Neural cell (in vitro differentiated cells): ENCODE results near the gene RAB40C. TPM values are rescaled to one million over a fixed set of nuclear protein-coding genes. Genes with fewer than 3 reads are reported as not detected.
A peak's percentile ranks its signal among the peaks of the same experiment; 100 is the strongest.

Source experiments
- H2AFZ ChIP-seq: fragments of 200-600, 300-800 bp; sonication (generic), shearing (Covaris generic); 2 replicates; pipeline ENCODE4 v1.6.0; 2014; ENCODE audit warnings: low read depth, mild to moderate bottlenecking, antibody characterized with exemption, low read length, moderate library complexity
- H3F3A ChIP-seq: fragments of 200-600 bp; shearing (Covaris generic); 2 replicates; pipeline ENCODE4 v1.6.1; 2016; ENCODE audit warnings: mild to moderate bottlenecking, moderate library complexity, mixed read lengths, antibody characterized with exemption, low read length; ENCODE audit not compliant: insufficient read depth, poor library complexity, severe bottlenecking
- H3K27ac ChIP-seq: fragments of 200-600, 300-800 bp; sonication (generic), shearing (Covaris generic); 2 replicates; pipeline ENCODE4 v1.5.1; 2014; ENCODE audit warnings: mild to moderate bottlenecking, low read length, moderate library complexity
- H3K27me3 ChIP-seq: fragments of 300-800, 200-600 bp; sonication (generic), shearing (Covaris generic); 2 replicates; pipeline ENCODE4 v1.6.0; 2014; ENCODE audit warnings: mild to moderate bottlenecking, low read depth, low read length, moderate library complexity; ENCODE audit not compliant: insufficient read depth
- H3K36me3 ChIP-seq: fragments of 300-800, 200-600 bp; sonication (generic), shearing (Covaris generic); 2 replicates; pipeline ENCODE4 v1.5.1; 2014; ENCODE audit warnings: mild to moderate bottlenecking, antibody characterized with exemption, low read length, moderate library complexity; ENCODE audit not compliant: insufficient read depth
- H3K4me2 ChIP-seq: fragments of 300-800, 200-600 bp; sonication (generic), shearing (Covaris generic); 2 replicates; pipeline ENCODE4 v1.6.0; 2014; ENCODE audit warnings: mild to moderate bottlenecking, low read length
- H3K4me3 ChIP-seq: fragments of 300-800, 200-600 bp; sonication (generic), shearing (Covaris generic); 2 replicates; pipeline ENCODE4 v1.5.1; 2014; ENCODE audit warnings: mild to moderate bottlenecking, low read length, moderate library complexity
- H3K79me2 ChIP-seq: fragments of 200-600 bp; shearing (Covaris generic); replicated peaks from 2 replicates; pipeline ENCODE4 v1.6.0; 2014; ENCODE audit warnings: mild to moderate bottlenecking, low read length, moderate library complexity; ENCODE audit not compliant: insufficient read depth
- H3K9ac ChIP-seq: fragments of 300-800, 200-600 bp; sonication (generic), shearing (Covaris generic); 2 replicates; pipeline ENCODE4 v1.6.1; 2016; ENCODE audit warnings: mild to moderate bottlenecking, low read length, mixed read lengths
- H3K9me2 ChIP-seq: fragments of 200-600 bp; shearing (Covaris generic); 2 replicates; pipeline ENCODE4 v1.6.1; 2016; ENCODE audit warnings: mild to moderate bottlenecking, low read length, mixed read lengths; ENCODE audit not compliant: insufficient read depth
- H3K9me3 ChIP-seq: fragments of 200-600, 300-800 bp; sonication (generic), shearing (Covaris generic); 2 replicates; pipeline ENCODE4 v1.6.1; 2016; ENCODE audit warnings: mild to moderate bottlenecking, mixed run types, low read length, moderate library complexity, mixed read lengths
- H4K20me1 ChIP-seq: fragments of 200-600 bp; shearing (Covaris generic); 2 replicates; pipeline ENCODE4 v1.6.1; 2016; ENCODE audit warnings: mild to moderate bottlenecking, mixed run types; ENCODE audit not compliant: insufficient read depth
- EP300 ChIP-seq: fragments of 450-650 bp; conservative IDR thresholded peaks from 2 replicates; pipeline ENCODE4 v1.6.1; 2014; ENCODE audit warnings: antibody characterized with exemption, mild to moderate bottlenecking, moderate library complexity; ENCODE audit not compliant: poor library complexity, severe bottlenecking
- EZH2 ChIP-seq: fragments of 200-600, 300-800 bp; shearing (Covaris generic), sonication (generic); IDR thresholded peaks from 2 replicates; pipeline ENCODE4 v1.6.1; 2014; ENCODE audit warnings: antibody characterized with exemption, low read length, borderline replicate concordance, mild to moderate bottlenecking; ENCODE audit not compliant: insufficient read depth, poor library complexity, severe bottlenecking
- MXI1 ChIP-seq: fragments of 450-650 bp; conservative IDR thresholded peaks from 2 replicates; pipeline ENCODE4 v1.6.1; 2014; ENCODE audit warnings: antibody characterized with exemption, mild to moderate bottlenecking; ENCODE audit not compliant: poor library complexity, severe bottlenecking
- POLR2AphosphoS5 ChIP-seq: IDR thresholded peaks from 2 replicates; pipeline ENCODE4 v1.6.1; 2012
- RAD21 ChIP-seq: fragments of 450-650 bp; conservative IDR thresholded peaks from 2 replicates; pipeline ENCODE4 v1.6.1; 2014; ENCODE audit warnings: antibody characterized with exemption, mild to moderate bottlenecking, moderate library complexity
- SMC3 ChIP-seq: fragments of 450-650 bp; conservative IDR thresholded peaks from 2 replicates; pipeline ENCODE4 v1.6.1; 2014; ENCODE audit warnings: antibody characterized with exemption, mild to moderate bottlenecking, moderate library complexity; ENCODE audit not compliant: poor library complexity
- TAF1 ChIP-seq: IDR thresholded peaks from 2 replicates; pipeline ENCODE4 v1.6.1; 2012; ENCODE audit warnings: low read depth
- polyA plus RNA-seq: library from polyadenylated mRNA; depleted of rRNA; stranded (reverse); fragments of >200 nt; gene quantifications from 2 replicates; pipeline ENCODE4 v1.2.3, GENCODE V29; 2014
- TF ChIP-seq, protein P1 (sequence below): IDR thresholded peaks from 2 replicates; pipeline ENCODE4 v1.6.1; 2012; ENCODE audit warnings: borderline replicate concordance
- TF ChIP-seq, protein P2 (sequence below): fragments of 450-650 bp; IDR thresholded peaks from 2 replicates; pipeline ENCODE4 v1.5.1; 2014; ENCODE audit warnings: antibody characterized with exemption, mild to moderate bottlenecking, moderate library complexity; ENCODE audit not compliant: poor library complexity, severe bottlenecking

Gene RAB40C
- polyA plus RNA-seq, 1 donor from 2014 or later = 40.7 TPM

DNA sequence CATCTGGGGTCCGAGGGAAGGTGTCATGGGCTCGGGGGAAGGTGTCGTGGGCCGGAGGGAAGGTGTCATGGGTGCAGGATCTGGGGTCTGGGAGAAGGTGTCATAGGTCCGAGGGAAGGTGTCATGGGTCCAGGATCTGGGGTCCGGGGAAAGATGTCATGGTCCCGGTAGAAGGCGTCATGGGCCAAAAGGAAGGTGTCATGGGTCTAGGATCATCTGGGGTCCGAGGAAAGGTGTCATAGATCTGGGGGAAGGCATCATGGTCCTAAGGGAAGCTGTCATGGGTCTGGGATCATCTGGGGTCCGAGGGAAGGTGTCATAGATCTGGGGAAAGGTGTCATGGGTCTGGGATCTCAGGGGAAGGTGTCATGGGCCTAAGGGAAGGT, 942 bp downstream of the RAB40C start:
- H3K36me3 ChIP-seq = no peaks in the 10 kb centered on the region
- no peak overlapping the region for H2AFZ ChIP-seq
- H3K4me2 ChIP-seq = peak overlapping the region; percentile 91
- no peak for TF ChIP-seq MXI1
- TF ChIP-seq EP300 = no peak
- no peak for TF ChIP-seq EZH2
- no peak for TF ChIP-seq SMC3
- TF ChIP-seq, protein P1, sequence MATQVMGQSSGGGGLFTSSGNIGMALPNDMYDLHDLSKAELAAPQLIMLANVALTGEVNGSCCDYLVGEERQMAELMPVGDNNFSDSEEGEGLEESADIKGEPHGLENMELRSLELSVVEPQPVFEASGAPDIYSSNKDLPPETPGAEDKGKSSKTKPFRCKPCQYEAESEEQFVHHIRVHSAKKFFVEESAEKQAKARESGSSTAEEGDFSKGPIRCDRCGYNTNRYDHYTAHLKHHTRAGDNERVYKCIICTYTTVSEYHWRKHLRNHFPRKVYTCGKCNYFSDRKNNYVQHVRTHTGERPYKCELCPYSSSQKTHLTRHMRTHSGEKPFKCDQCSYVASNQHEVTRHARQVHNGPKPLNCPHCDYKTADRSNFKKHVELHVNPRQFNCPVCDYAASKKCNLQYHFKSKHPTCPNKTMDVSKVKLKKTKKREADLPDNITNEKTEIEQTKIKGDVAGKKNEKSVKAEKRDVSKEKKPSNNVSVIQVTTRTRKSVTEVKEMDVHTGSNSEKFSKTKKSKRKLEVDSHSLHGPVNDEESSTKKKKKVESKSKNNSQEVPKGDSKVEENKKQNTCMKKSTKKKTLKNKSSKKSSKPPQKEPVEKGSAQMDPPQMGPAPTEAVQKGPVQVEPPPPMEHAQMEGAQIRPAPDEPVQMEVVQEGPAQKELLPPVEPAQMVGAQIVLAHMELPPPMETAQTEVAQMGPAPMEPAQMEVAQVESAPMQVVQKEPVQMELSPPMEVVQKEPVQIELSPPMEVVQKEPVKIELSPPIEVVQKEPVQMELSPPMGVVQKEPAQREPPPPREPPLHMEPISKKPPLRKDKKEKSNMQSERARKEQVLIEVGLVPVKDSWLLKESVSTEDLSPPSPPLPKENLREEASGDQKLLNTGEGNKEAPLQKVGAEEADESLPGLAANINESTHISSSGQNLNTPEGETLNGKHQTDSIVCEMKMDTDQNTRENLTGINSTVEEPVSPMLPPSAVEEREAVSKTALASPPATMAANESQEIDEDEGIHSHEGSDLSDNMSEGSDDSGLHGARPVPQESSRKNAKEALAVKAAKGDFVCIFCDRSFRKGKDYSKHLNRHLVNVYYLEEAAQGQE = no peak
- TF ChIP-seq, protein P2, sequence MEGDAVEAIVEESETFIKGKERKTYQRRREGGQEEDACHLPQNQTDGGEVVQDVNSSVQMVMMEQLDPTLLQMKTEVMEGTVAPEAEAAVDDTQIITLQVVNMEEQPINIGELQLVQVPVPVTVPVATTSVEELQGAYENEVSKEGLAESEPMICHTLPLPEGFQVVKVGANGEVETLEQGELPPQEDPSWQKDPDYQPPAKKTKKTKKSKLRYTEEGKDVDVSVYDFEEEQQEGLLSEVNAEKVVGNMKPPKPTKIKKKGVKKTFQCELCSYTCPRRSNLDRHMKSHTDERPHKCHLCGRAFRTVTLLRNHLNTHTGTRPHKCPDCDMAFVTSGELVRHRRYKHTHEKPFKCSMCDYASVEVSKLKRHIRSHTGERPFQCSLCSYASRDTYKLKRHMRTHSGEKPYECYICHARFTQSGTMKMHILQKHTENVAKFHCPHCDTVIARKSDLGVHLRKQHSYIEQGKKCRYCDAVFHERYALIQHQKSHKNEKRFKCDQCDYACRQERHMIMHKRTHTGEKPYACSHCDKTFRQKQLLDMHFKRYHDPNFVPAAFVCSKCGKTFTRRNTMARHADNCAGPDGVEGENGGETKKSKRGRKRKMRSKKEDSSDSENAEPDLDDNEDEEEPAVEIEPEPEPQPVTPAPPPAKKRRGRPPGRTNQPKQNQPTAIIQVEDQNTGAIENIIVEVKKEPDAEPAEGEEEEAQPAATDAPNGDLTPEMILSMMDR = no peak
- no peak for TF ChIP-seq POLR2AphosphoS5
- no peak for TF ChIP-seq TAF1
- TF ChIP-seq RAD21 = no peak
- no peaks in the 10 kb centered on the region for H3F3A ChIP-seq
- H3K9ac ChIP-seq = peak overlapping the region; percentile 74
- H3K9me3 ChIP-seq = no peaks in the 10 kb centered on the region
- H3K27ac ChIP-seq = no peak overlapping the region
- H3K27me3 ChIP-seq = no peaks in the 10 kb centered on the region
- H3K79me2 ChIP-seq = peaks cover 27% of the 10 kb centered on the region
- H3K4me3 ChIP-seq = peak overlapping the region; percentile 91
- peaks cover 4% of the 10 kb centered on the region for H4K20me1 ChIP-seq
- no peaks in the 10 kb centered on the region for H3K9me2 ChIP-seq

DNA sequence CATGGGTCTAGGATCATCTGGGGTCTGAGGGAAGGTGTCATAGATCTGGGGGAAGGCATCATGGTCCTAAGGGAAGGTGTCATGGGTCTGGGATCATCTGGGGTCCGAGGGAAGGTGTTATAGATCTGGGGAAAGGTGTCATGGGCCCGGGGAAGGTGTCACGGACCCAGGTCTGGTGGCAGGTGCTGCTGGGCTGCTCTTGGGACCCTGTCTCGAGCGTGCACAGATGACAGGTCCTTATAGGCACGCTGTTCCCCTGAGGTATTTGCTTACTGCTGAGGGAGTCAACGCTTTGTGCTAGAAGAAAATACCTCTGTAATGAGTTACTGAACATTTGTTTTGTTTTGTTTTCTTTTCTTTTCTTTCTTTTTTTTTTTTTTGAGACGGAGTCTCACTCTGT, 1.4 kb downstream of the RAB40C start:
- Histone ChIP-seq H3K9me2 (no peaks in the 10 kb centered on the region), H3K27ac (no peak overlapping the region), H2AFZ (no peak overlapping the region), H3K4me3 (peak overlapping the region; percentile 91), H4K20me1 (peaks cover 4% of the 10 kb centered on the region), H3K9me3 (no peaks in the 10 kb centered on the region), H3F3A (no peaks in the 10 kb centered on the region), H3K4me2 (peak overlapping the region; percentile 91), H3K27me3 (no peaks in the 10 kb centered on the region), H3K9ac (peak overlapping the region; percentile 74), H3K36me3 (no peaks in the 10 kb centered on the region), H3K79me2 (peaks cover 29% of the 10 kb centered on the region)
- TF ChIP-seq EP300 (no peak), RAD21 (no peak), SMC3 (no peak), TAF1 (no peak), EZH2 (no peak), MXI1 (no peak), POLR2AphosphoS5 (no peak)
- TF ChIP-seq, protein P2 = no peak
- TF ChIP-seq, protein P1 = no peak
